ENCODE data around the gene SLC30A5.
"Not testable (repeated sequence)": the region's sequence is repeated elsewhere in the genome, so short reads cannot be mapped to it uniquely, and the experiment has no call there.

SLC30A5 gene

GRCh38 chr5:69093771-69094482, at the start of gene SLC30A5:
SLC30A5 (plus strand) TSS chr5:69094014; CDS start chr5:69094256, 242 bp downstream.
- peak; percentile 100 for DNase-seq

- DNase-seq: not testable (repeated sequence)
These were observed 48.6 kb upstream of the SLC30A5 start for GRCh38 chr5:69045213-69045612.

- no peak for DNase-seq
These were observed 47.3 kb upstream of the SLC30A5 start for GRCh38 chr5:69046375-69046957.

- no peak for DNase-seq
These were observed 45.6 kb upstream of the SLC30A5 start for GRCh38 chr5:69048230-69048629.

- no peak for DNase-seq
These were observed 44.7 kb upstream of the SLC30A5 start for GRCh38 chr5:69049151-69049550.

- DNase-seq: no peak
These were observed 44.0 kb upstream of the SLC30A5 start for GRCh38 chr5:69049796-69050195.

- DNase-seq: no peak
These were observed 43.6 kb upstream of the SLC30A5 start for GRCh38 chr5:69050214-69050613.

- DNase-seq: no peak
These were observed 41.6 kb upstream of the SLC30A5 start for GRCh38 chr5:69052181-69052580.

- DNase-seq: no peak
These were observed 18.9 kb upstream of the SLC30A5 start for GRCh38 chr5:69074664-69075521.

- DNase-seq: no peak
These were observed 18.2 kb upstream of the SLC30A5 start for GRCh38 chr5:69075522-69076179.

GRCh38 chr5:69078921-69079540, 14.8 kb upstream of the SLC30A5 start:
- DNase-seq: no peak

GRCh38 chr5:69079556-69079955, 14.3 kb upstream of the SLC30A5 start:
- no peak for DNase-seq

- no peak for DNase-seq
These were observed 10.4 kb upstream of the SLC30A5 start for GRCh38 chr5:69083412-69083811.

GRCh38 chr5:69084195-69084594, 9.6 kb upstream of the SLC30A5 start:
- DNase-seq: no peak

GRCh38 chr5:69084903-69085302, 8.9 kb upstream of the SLC30A5 start:
- DNase-seq: no peak

- no peak for DNase-seq
These were observed 7.6 kb upstream of the SLC30A5 start for GRCh38 chr5:69086206-69086605.

- DNase-seq: not testable (repeated sequence)
These were observed 5.8 kb upstream of the SLC30A5 start for GRCh38 chr5:69088006-69088405.

GRCh38 chr5:69090158-69090557, 3.7 kb upstream of the SLC30A5 start:
- DNase-seq: no peak

GRCh38 chr5:69091771-69092170, 2.0 kb upstream of the SLC30A5 start:
- no peak for DNase-seq

- no peak for DNase-seq
These were observed 845 bp upstream of the SLC30A5 start for GRCh38 chr5:69092969-69093368.

GRCh38 chr5:69099302-69099701, 5.5 kb downstream of the SLC30A5 start:
- no peak for DNase-seq

- no peak for DNase-seq
These were observed 9.7 kb downstream of the SLC30A5 start for GRCh38 chr5:69103521-69103920.

All from CD4-positive, alpha-beta T cell treated with Interferon gamma for 1 hour (primary cell).